ENCODE results near the gene GRK1. TPM values are rescaled to one million over a fixed set of nuclear protein-coding genes. Genes with fewer than 3 reads are reported as not detected.

The GRK1 gene
- total and polyA plus RNA-seq, 2 of the 13 experiments (the other 11 are each of a cell fraction or from before 2014, with no cell fraction given) = 0.07 to 0.12 TPM

GRCh38 chr13:113728571-113729054 lies 61.6 kb downstream of the GRK1 start:
- H3K36me3 ChIP-seq (replicated peaks in 1 of 2; ENCODE audit: control insufficient read depth in 1 of 2, insufficient read depth in 2 of 2, low read length in 2 of 2) = no peaks in the 10 kb centered on the region
- in situ Hi-C loops (cut with HindIII; ENCODE audit: extremely low pct_ligation_motif_present, low pct_unique_long_range_greater_than_20kb) = no loop called here
- no peak overlapping the region for H3K4me2 ChIP-seq (ENCODE audit: low read depth, low read length)
- no peak overlapping the region for H3K4me3 ChIP-seq (replicated peaks in 1 of 3; ENCODE audit: insufficient read depth in 1 of 3, low read depth in 2 of 3, low read length in 3 of 3)
- ChIA-PET POLR2A (no interaction called here), CTCF (ENCODE audit: low intra/inter-chr PET ratio, low total read pairs) (no interaction called here)
- no TSS peak for BruUV-seq (replicated peaks)
- TF ChIP-seq ARID4A (CRISPR knock-in tag; IDR thresholded peaks at IDR 0.05; ENCODE audit: borderline replicate concordance) (no peak), ZKSCAN8 (CRISPR knock-in tag; IDR thresholded peaks at IDR 0.05; ENCODE audit: borderline replicate concordance) (no peak), PHB2 (IDR thresholded peaks at IDR 0.05; ENCODE audit: partially characterized antibody) (no peak), KLF13 (CRISPR knock-in tag; IDR thresholded peaks at IDR 0.05) (no peak)
- no peak for DNase-seq (ENCODE audit: low spot score)
- H4K20me1 ChIP-seq (ENCODE audit: insufficient read depth, low read length) = no peaks in the 10 kb centered on the region
- H3K79me2 ChIP-seq (ENCODE audit: insufficient read depth, low read length) = no peaks in the 10 kb centered on the region
- H3K9me3 ChIP-seq (ENCODE audit: low read length) = no peaks in the 10 kb centered on the region
- no peak overlapping the region for H3K9ac ChIP-seq (ENCODE audit: insufficient read depth, low read depth, low read length)
- H3K4me1 ChIP-seq (ENCODE audit: insufficient read depth, low read length) = 0 out of 2 replicates have a peak, but pooled peaks cover 2% of the 10 kb centered on the region
- intact Hi-C loops (cut with micrococcal nuclease; ENCODE audit: unreplicated experiment) = no loop called here
- no peak overlapping the region for H3K27ac ChIP-seq (ENCODE audit: extremely low read length, insufficient read depth, low read length)
- FAIRE-seq = no peak
- 45% methylated on average over 8 of the region's 16 CpGs for WGBS (ENCODE audit: low lambda C conversion rate)
- H2AFZ ChIP-seq (ENCODE audit: low read length) = no peak overlapping the region
- no peak for ATAC-seq
- H3K27me3 ChIP-seq (ENCODE audit: control insufficient read depth in 1 of 2, insufficient read depth in 2 of 2, low read length in 2 of 2) = peaks cover 14 to 48% of the 10 kb centered on the region in 2 experiments; a peak in 4 of 5 replicates

All from HepG2 (cell line).